HG02642 (cell line): ENCODE results near the gene CHD9.

Experiments used
- ATAC-seq: cut with Tn5 transposase; IDR thresholded peaks from one replicate; pipeline ENCODE4 v1.9.1; 2021; ENCODE audit warnings: mild to moderate bottlenecking; ENCODE audit not compliant: unreplicated experiment, poor library complexity

The CHD9 gene

DNA sequence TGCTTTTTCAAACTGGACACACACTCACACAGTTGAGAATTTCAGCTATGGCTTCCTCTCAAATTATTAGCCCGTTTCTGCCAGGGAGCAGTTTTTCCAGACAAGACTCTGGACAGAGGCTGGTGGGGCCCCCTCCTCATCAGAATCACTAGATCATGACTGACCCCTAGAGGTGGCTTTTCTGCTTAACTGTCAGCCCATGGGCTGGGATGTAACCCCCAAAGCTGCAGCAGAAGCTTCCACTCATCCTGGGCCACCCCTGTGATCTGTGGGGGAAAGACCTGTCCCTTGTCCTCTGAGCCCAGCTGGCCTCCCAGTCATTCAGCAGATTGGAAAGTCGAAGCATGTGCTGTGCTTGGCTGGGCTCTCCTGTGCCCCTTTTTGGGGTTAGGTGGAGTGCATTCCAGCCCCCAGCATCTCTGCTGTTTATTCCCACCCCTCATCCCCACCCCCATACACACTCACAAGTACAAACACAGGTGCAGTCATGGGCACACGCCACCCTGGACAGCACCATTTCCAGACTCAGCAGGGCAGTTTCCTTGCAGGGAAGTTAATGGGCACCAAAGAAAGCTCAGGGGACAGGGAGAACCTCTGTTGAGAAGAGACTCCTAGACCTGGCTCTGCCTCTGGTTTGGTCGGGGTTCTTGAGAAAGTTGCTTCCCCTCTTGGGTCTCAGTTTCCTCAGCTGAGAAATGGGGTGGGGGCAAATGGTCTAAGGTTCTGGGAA, 301.9 kb downstream of the CHD9 start:
- ATAC-seq = no peak

DNA sequence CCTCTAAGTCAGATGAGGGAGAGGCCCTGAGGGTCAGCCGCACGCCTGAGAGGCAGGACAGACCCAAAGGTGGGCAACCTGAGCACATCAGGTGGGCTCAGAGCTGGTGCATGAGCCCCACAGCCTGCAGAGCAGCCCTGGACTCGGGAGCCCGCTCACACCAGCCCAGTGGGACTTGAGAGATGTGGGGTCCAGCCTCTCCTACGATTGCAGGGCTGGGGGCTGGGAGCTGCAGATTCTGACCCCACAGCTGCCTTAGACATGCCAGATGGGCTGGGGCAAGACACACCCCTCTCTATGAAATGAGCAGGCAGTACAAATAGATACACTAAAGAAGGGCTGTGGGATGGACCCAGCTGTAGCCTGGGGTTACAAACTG, 302.4 kb downstream of the CHD9 start:
- no peak for ATAC-seq

DNA sequence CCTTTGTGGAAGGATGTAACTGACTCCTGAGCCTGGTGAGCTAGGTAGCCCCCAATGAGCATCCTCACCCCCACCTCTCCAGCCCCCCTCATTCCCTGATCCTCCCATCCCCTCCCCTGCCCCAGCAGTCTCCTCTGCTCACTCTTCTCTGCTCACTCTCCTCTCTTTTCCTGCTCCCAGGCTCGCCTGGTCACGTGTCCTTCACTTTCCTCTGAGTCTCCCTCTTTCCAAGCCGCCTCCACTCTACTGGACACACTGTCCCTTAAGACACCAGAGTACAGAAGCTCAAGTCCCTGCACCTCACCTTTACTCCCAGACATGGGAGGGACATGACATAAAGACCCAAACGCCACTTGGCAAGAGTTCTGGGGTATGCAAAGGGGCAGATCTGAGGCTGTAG, 303.2 kb downstream of the CHD9 start:
- no peak for ATAC-seq

DNA sequence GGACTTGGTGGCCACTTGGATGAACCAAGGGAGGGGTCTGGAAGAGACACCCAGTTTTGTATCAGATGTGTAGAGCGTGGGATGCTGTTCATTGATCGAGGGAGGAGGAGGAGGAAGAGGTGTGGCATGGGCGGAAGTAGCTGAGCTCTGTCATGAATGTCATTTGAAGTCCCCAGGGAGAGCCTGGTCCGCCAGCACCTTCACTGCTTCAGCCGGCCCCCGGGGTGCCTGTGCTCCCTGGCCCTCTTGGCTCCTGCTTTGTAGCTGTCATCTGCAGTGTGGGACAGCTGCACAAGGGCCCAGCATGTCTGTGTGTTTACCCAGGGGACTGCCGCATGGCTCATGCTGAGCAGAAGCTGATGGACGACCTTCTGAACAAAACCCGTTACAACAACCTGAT, 304.1 kb downstream of the CHD9 start:
- ATAC-seq = no peak

DNA sequence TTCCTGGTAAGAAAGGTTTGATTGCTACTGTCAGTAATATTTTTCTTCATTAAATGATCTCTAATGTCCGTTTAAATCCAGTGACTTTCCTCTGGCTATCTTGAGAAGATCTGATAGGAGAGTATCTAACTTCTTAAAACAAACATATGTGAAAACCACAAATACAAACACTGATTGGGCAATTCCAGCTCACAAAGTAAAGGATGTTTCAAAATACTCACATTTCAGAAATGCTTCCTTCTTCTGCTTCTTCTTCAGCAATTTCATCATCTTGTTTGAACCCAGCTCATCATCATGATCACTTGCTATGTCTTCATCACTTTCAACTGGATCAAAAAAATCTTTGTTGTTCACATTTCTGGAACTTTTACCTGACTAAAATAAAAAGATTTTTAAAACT, 315.1 kb downstream of the CHD9 start:
- ATAC-seq = no peak

DNA sequence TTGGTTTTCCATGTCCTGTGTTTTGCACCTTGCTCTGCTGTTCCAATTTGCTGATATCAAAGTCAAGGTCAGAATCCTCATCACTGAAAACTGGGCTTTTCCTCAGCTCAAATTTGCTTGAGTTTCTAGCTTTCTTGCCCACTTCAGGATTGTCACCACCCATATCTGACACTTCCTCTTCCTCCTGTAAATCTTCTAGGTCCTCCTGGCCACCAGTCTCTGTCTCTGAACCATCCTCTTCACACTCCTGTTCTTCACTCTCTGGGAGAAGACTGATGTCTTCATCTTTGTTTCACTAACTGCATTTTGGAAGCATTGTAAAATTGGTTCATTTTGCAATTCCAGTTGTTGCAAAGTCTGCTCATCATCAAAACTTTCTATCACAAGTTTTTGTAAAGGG, 316.0 kb downstream of the CHD9 start:
- ATAC-seq = no peak

DNA sequence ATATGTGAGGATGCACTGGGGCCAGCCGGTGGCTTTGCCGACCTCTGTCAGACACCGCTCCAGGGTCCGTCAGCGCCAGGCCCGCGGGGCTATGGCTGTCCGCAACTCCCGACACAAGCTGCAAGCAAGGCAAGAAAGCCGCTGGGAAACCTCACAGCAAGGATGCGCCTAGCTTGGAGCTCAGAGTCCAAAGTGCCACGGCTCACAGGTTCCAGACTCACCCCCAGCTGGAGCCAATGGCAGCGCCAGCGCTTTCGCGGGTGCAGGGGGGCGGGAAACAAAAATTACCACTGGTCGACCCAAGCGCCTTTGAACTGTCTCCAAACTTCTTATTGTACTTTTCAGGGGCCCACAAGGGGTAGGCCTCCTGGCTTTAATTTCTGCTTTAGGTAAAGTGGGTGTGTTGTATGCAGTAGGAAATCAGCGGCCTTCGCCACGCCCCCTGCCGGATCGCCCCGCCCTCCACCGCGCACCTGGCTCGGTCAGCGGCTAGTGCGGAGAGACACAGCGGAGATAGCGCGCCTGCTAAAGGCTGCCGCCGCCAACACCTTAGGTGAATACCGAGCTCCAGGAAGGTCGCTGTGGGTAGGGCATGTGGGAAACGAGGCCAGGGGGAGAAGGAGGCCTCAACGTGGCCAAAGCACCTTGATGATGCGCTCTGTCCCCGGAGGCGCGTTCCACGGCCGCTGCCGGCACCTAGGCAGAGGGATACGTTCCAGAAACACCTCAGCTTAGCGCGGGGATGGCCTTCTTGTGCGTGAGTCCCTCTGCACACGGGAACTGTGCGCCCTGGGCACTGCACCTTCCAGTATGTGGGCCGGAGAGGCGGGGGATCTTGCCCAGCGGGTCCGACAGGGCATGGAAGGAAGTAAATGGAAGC, 318.4 kb downstream of the CHD9 start:
- ATAC-seq = no peak

DNA sequence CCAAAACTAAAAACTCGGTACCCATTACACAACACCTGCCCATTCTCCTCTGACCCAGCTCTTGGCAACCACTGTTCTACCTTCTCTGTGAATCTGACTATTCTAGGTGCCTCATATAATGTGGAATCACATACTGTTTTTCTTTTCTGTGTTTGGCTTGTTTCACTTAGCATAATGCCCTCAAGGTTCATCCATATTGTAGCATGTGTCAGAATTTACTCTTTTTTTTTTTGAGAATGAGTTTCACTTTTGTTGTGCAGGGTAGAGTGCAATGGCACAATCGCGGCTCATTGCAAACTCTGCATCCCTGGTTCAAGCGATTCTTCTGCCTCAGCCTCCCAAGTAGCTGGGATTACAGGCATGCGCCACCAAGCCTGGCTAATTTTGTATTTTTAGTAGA, 320.0 kb downstream of the CHD9 start:
- no peak for ATAC-seq

DNA sequence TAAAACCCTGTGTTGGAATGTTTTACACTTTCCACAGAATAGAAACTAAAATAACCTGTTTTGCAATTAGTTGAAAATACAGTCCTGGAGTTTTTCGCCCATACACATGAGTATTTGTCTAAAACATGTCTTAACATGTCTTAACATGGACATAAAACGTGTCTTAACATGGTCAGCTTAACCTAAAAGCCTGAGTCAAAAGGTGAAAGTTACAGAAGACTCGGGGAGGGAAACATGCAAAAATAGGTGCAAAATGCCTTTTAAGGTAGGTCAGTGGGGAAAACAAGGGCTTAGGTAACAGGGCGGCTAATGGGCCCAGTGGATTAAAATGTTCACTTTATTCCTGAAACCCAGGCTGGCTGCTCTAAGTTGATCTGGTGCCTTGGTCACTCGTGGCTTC, 323.3 kb downstream of the CHD9 start:
- no peak for ATAC-seq
